GM23248 (cell line): ENCODE measurements around the gene FBLN5.

Source experiments
- EZH2 ChIP-seq: fragments of 200-600 bp; sonication (generic); IDR thresholded peaks from 2 replicates; pipeline ENCODE4 v1.6.1; 2018; ENCODE audit warnings: antibody characterized with exemption, mild to moderate bottlenecking; ENCODE audit not compliant: insufficient read depth, poor library complexity, severe bottlenecking
- EZH2phosphoT487 ChIP-seq: fragments of 200-600 bp; sonication (generic); IDR thresholded peaks from 2 replicates; pipeline ENCODE4 v1.6.1; 2018; ENCODE audit warnings: antibody characterized with exemption, moderate library complexity, mild to moderate bottlenecking, low read depth; ENCODE audit not compliant: insufficient read depth

DNA sequence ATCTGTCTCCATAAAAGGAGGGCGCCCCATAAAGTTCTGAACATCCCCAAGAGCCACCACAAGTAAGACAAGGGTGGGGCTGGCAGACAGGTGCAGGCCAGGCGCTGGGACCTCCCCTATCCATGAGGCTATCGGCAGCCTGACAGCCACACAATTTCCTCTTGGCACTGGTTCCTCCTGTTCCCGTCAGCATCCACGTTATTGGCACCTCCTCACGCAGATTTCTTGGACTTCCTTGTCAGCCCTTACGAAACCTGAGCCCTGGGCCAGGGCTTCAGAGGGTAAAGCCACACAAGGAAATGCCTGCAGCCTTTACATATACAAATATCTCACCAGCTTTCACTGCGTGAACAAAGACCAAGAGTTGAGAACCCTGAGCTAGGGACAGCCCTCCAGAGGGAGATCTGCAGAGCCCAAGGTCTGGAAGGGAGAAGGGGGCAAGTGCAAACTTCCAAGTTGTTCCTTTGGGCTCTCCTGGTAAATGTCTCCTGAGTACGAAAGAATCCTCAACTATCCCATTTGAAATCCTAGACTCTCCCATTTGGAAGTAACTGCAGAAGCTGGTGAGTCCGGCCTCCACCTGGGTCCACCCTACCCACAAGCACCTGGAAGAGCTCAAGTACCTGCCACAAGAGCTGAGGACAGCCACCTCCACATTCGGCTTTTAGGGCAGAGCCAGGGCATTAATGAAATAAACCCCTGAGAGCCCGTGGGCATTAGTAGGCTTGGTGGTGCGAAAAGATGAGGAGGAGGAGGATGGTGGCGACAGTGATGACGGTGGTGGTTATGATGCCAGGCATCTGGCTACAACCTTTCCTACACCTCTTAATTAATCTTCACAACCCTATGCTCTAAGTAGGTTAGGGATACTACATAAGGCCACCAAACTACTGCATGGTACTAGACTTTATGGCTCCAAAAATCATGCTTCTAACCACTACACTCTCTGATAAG is 74.7 kb downstream of the FBLN5 start:
- TF ChIP-seq EZH2 (no peak), EZH2phosphoT487 (no peak)
